Midbrain (tissue), 1 donor: Measurements from ENCODE around the gene AKAP8L.

Experiments
- DNase-seq: peaks from one replicate; lab custom pipeline; 2025; lab: John Stamatoyannopoulos, UW

AKAP8L gene

DNA sequence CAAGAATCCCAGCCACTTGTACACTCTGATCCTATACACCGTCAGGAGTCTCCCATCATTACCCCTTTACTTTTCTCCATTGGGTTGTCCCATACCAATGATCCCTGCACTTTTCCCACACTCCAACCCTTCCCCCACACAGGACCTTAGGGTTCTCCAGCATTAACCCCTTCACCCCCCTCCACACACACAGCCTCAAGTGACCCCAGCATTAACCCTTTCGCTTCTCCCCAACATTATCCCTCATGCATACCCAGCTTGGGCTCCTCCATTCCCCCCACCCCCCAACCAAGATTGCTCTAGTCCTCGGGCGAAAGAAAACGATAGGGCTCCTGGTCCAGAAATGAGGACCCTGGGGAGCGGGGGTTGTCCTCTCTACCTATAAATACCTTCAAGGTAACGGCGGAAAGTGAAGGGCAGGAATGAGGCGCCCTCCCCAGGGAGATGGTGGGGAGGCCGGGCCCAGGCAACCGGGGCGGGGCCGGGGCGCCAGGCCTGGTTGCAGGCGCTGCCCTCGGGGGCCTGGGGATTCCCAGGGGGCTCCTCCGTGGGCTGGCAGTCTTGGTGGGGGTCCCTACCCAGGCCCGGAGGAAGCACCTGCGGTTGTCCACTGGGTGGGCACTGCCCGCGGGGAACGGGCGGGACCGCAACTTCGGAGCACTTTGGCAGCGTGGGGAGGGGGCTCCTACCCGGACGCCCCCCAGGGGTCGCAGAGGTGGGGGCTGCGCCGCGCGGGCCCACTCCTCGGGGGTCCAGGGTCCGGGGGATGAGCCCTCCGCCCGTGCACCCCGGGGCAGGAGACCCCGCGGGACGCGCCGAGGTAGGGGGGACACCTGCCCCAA is 30.2 kb upstream of the AKAP8L start:
- DNase-seq, result no peak

DNA sequence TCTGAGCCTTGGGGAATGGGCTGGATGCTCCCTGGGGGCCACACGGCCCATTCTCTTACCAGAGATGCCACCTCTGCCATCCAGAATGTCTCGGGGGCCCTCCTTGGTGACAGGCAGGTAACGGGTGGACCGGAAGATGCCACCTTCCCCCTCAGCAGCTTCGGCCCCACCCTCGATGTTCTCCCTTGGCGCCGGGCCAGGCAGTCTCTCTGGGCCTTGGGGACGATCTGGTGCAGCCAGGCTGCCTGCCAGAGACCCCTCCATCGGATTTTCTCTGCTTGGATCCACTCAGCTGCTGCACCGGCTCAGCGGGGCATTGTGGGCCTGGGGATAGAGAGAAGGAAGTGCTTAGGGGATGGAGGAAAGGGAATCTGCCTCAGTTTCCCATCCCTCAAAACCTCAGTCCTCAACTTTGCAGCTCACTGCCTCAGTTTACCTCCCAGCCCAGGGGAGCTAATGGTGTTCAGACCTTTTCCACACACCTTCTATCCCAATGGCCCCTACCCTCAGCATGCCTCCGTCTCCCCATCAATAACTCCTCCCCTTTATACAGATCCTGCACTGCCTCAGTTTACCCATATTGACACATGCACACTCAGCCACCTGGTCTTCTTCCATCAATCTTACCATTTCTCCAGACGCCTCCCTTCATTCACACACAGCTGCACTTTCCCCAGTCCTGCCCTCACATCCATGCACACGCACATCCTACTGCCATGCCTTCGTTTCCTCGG is 29.4 kb upstream of the AKAP8L start:
- DNase-seq, result no peak

DNA sequence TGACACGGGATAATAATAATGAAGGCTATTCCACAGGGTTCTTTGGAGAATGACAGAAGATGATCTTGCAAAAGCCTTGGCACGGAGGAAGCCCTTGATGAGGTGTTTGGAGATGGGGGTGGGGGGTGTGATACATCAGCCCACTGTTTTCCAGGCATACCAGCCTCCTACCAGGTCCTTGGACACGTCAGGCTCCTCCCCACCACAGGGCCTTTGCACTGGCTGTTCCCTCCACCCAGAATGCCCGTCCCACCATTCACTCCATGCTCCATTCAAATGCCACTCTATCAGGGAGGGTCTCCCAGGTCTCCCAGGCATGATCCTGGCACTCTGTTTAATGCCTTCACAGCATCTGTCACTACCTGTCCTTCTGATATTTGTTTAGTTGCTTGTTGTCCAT is 28.3 kb upstream of the AKAP8L start:
- no peak for DNase-seq

DNA sequence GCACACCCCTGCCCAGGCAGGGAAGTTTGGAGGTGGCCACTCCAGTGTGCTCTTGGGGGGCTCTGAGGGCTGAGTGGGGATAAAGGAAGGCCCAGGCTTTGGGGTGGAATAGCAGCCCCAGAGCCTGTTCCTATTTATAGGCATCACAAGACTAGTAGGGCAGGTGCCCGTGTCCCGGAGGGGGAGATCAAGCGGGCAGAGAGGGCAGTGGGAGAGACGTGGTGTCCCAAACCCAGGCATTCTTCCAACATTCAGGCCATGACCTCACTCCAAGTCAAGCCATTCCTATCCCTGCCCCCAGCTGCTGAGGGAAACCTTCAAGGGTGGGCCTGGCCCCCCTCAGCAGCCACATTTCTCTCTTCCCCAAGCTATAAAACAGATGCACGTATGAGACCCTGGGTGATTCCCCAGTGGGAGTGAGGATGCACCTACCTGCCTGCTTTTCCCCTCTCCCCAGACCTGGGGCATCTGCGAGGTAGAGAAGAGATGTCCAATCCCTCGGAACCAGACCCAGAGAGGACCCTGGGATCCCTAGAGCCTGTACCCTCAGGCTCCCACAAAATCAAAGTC is 27.1 kb upstream of the AKAP8L start:
- no peak for DNase-seq

DNA sequence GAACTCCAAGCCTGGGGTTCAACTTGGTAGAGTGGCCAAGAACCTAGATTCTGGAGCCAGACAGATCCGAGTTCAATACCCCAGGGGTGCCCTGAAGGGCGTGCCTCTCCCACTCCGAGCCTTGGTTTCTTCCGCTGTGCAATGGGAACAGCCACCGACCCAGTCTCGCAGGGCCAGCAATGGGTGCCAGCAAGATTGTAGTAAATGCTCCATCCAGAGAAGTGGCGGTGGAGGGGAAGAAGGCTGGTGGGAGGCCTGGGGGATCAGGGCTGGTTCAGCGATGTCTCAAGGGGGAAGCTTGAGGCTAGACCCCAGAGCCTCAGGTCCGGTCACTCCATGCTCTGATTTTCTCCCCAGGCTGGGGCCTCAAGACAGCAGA is 26.4 kb upstream of the AKAP8L start:
- DNase-seq, result no peak

DNA sequence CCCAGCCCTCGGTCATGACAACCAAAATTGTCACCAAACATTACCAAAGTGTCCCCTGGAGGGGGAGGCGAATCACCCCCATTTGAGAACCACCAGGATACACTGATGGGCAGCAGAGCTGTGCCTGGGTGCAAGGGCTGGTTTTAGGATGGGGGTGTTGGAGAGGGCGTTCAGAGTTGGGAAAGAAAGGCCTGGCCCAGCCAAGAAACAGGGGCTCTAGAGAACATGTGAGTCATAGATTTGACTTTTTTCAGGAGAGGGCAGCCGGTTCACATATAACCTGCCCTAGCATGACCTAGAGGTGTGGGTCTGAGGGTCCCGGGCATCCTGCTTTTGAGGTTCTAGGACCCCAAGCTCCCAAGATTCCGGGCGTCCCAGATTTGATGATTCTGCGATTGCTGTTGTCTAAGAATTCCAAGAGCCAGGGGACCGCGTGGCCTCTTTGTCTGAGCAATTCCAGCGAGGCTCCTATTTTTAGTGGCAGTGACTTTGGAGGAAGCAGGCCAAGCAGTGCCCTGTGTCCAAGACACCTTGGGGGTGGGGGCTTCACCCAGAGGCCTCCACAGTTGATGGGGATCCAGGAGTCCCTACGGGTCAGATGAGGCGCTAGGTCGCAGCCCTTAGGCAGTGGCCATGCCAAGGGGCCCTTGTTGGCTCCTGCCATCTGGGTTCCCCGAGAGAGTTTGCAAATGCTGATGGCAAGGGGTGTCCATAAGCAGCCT is 25.9 kb upstream of the AKAP8L start:
- no peak for DNase-seq

DNA sequence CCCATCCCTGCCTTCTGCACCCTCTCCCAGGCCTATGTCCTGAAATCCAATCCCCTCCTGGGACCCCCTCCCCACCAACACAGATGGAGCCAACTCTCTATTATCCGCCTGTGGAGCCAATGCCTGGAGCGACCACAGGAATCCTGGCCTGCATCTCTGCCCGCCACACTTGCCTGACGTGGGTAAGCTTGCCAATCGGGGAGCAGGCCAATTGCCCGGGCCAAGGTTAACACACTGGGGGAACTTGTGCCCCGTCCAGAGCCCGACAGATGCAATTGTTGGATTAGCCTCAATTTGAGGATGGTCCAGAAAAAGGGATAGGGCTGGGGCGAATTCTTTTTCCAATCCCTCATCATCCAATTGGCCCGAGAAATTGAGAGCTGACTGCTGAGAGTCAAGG is 25.1 kb upstream of the AKAP8L start:
- no peak for DNase-seq

DNA sequence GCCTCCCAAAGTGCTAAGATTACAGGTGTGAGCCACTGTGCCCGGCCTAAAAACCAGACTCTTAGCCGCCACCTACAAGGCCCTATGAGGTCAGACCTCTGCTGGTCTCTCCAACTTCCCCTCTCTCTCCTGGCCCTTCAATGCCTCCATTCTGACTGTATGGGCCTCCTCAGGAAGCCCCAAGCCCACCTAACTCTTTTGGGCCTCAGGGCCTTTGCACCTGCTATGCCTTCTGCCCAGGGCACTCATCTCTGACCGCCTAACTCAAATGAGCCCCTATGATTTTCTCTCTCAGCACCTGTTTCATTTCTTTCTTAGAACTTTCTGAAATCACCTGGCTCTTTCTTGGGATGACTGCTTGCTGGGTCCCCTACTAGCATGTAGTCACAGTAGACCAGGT is 24.5 kb upstream of the AKAP8L start:
- no peak for DNase-seq

DNA sequence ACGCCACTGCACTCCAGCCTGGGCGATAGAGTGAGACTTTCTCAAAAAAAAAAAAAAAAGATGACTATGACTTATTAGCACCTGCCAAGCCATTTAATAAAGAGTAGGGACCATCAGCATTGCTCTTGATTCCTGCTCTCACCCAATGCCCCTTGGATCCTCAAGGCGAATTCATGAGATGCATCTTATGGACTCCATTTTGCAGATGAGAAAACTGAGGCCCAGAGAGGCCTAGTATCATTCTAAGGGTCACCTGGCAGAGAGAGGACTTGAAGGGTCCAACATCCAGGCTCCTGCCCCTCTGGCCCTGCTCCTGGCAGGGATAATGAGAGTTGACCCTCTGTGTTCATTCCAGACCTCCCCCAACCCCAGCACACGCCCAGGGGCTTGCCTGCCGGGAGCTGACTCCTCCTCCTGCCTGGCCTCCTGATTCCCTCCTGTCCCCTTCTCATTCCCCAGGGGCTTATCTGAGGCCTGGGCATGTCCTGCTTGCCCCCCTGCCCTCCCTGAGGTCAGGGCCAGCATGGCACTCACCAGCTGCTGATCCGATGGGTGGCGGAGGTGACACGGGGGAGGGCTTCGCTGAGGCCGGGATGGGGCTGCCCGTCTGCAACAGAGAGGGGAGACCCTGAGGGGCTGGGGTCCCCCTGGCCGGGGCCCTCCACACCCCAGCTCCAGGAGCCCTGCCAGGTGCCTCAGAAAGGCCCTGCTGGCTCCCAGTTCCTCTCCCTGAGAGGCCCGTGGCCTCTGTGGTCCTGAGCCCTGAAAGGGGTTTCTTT is 23.5 kb upstream of the AKAP8L start:
- DNase-seq, result no peak

DNA sequence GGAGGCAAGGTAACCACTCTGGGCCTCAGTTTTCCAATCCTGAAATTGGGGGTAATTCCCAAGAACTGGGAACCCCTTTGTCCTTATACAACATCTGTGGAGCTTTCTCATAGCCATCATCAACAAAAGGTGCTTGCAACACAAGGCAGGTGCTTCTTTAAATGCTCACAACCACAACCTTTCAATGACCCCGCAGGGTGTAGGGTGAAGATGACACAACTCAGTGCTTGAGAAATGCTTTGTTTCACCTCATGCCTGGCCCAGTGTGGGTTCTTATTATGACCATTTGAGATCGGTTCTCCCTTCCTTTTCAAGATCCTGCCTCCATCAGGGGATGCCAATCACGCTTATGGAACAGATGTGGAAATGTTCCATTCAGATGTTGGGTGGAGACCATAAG is 22.5 kb upstream of the AKAP8L start:
- no peak for DNase-seq

DNA sequence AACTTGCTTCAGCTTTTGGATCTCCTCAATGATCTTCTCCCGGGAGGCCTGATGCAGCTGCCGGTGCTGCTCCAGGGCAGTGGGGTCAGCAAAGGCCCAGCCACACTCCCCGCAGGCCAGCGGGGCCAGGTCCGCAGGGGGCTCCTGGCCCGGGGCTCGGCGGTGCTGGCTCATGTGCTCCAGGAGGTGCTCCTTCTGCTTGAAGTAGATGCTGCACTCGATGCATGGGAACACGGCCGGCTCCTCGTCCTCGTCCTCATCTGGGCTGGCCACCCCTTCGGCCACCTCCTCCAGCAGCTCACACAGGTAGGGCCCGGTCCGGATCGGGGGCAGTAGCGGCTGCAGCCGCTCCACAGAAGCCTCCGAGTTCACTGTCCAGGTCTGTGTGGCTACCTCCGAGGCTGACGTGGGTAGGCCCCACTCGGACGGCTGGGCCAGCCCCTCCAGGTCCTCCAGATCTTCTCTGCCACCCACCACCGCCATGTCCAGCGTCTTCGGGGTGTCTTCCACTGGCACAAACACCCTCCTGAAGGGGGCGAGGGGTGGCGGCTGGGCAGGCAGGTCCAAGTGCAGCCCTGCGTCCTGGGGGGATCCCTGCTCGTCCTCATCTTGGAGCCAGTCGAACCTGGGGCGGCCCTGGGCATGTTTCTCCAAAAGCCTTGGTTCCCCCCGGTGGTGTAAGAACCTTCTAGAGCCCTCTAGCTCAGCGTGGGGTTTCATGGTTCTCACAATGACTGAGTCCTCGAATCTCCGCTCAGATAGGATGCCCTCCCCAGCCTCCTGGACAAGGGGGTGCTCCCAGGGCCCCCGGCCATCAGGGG is 21.2 kb upstream of the AKAP8L start:
- no peak for DNase-seq

DNA sequence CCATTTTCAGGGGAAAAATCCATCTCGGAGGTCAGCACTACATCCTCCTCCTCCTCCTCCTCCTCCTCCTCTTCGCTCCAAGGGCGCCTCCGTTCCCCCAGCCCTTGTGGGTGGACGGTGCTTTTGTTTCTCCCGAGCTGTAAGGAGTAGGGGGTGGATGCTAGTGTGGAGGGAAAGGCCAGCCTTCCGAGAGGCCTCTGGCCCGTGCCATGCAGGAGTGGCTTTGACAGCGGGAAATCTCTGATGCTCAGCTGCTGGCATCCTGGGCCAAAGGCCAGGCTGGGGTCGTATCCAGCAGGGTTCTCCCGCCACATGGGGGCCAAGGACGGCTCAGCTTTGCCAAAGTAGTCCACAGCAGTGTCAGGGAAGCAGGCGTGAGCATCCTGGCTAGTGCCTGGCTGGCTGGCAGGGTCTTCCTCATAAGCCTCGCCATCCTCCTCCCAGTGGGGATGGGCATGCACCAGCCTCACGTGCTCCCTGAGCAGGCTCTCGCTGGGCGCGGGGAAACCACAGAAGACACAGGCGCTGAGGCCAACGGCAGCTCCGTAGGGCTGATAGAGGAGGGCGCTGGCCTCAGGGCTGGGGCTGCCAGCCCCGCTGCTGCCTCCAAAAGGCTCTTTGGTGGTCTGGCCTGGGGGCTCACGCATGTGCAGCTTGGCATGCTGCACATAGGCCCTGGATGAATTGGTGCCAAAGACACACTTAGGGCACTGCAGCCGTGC is 20.5 kb upstream of the AKAP8L start:
- no peak for DNase-seq

DNA sequence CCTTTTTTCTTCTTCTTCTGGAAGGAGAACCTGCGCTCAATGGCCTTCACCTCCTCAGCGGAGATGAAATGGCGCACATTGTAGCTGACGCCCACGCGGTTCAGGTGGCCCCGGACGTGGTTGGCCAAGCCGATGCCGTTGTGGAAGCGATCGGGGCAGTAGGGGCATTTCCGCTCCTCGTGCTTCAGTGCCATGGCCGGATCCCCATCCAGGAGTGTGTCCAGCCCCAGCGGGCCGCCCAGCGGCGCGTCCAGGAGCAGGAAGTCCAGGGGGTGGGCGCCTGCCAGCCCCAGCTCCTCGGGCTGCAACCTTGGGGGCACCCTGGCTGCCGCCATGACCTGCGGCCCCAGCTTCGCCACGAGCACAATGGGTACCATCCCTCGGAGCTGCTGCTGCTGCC is 19.8 kb upstream of the AKAP8L start:
- DNase-seq, result no peak

DNA sequence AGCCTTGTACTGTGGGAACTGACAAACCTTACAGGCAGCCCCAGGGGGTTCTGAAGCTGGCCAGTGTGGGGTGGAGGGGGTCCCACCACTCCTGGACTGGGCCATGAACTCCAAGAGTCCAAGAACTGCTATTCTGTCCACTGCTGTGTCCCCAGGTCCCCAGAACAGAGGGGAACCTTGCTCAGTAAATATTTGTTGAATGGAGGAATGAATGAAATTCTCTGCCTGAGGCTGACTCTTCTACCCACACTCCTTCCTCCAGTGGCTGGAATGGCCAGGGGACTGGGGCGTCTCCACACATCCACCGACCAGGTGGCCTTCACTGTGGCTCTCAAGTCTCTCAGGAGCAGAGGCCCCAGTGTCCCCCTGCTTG is 19.3 kb upstream of the AKAP8L start:
- DNase-seq, result no peak

DNA sequence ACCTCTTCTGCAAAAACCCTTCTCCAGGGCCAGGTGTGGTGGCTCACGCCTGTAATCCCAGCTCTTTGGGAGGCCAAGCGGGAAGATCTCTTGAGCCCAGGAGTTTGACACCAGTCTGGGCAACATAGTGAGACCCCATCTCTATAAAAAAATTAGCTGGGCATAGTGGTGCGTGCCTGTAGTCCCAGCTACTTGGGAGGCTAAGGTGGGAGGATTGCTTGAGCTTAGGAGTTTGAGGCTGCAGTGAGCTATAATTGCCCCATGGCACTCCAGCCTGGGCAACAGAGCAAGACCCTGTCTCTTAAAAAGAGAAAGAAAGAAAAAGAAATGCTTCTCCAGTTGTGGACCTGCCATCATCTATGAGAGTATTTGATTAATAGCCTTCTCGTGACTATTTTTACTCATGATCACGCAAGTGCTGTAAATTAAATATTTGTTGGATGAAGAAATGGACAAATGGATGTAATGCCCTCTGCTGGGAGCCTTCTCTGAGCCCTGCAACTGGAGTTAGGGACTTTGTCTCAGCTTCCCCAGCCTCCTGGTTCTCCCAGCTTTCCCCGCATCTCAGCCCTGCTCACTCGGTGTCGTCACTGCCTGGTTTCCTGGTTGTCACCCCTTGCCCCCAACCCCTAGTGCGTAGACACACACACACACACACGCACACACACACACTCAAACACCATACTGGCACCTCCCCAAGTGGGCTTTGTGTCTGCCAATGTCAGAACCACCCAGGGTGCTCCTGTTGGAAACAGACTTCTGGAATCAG is 18.8 kb upstream of the AKAP8L start:
- no peak for DNase-seq

DNA sequence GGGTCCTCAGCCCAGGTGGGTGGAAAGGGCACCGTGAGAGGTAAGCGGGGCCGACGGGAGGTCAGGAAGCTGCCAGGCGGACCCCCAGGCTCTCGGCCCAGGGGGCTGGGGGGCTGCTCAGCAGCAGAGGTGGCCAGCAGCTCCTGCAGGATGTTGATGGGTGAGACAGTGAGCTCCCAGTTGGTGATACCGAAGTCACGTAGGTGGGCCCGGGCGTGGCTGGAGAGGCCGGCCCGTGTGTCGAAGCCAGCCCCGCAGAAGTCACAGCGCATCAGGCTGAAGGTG is 18.0 kb upstream of the AKAP8L start:
- DNase-seq, result no peak

DNA sequence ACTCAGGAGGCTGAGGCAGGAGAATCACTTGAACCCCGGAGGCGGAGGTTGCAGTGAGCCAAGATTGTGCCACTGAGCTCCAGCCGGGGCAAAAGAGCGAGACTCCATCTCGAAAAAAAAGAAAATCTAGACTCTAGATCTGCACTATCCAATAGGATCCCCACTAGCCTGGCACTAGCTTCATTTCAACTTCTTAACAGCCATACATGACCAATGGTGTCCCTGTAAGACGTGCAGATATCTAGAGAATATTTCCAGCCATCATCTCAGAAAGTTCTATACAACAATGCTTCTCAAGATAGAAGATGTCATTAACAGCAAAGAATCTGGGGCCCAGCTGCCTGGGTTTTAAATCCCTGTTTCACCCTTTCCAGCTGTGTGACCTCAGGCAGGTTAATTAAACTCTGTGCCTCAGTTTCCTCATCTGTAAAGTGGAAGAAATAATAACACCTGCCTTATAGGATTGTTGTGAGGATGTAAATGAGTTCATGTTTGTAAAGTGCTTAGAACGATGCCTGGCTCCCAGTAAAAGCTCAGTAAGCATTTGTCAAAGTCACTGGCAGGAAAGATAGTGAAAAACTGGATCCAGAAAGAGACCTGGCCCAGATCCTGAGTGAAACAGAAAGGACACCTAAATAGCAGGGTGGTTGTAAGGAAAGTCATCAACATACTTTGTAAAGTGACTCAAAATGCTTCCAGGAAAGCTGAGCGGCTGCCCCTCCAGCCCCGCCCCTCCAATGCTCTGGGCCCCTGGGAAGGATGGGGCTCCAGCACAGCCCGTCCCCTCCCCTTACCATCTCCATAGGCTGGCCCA is 17.4 kb upstream of the AKAP8L start:
- DNase-seq, result no peak

DNA sequence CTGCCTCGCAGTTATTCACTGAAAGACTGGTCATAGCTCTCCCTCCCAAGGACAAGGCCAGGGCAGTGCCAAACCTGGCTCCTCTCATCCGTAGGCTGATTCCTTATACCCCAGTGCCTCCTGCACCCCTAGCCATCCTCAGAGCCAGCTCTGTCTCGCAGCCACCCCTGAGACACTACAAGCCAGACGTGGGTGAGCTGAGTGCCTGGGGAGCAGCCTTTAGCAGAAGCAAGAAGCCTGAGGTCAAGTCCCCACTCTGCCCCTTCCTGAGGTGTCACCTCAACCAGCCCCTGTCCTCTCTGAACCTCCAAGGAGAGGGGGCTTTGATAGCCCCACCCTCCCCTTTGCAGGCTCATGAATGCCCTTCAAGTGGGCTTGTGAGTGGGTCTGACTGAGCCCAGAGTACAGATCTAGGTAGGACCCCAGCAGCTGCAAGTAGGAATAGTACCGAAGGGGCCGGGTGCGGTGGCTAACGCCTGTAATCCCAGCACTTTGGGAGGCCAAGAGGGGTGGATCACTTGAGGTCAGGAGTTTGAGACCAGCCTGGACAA is 14.8 kb upstream of the AKAP8L start:
- no peak for DNase-seq
